Activated effector memory CD4-positive, alpha-beta T cell treated with anti-CD3 and anti-CD28 coated beads, Interleukin-2, amount 50 U/mL, for 16 hours (primary cell): ENCODE measurements around the gene SBSN.

Experiments
- DNase-seq: peaks from one replicate; pipeline ENCODE4 v3.0.0-alpha.2; 2020

Gene SBSN

DNA sequence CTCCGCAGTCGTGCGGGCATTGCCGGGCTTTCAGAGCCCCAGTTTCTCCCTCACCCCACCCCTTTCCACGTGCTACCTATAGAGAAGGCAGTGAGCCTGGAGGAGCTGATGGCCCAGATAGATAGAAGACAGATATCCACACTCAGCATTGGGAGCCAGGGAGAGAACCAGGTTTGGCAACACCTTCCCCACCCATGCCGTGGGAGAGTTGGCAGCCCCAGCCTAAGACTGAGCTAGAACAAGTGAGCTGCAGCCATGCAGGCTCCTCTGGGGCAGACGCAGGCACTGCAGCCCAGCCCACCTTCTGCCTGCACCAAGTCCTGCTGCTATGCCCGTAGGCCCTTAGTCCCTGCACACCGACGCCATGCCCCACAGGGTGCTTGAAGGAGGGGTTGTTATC is 27.5 kb downstream of the SBSN start:
- DNase-seq = no peak

DNA sequence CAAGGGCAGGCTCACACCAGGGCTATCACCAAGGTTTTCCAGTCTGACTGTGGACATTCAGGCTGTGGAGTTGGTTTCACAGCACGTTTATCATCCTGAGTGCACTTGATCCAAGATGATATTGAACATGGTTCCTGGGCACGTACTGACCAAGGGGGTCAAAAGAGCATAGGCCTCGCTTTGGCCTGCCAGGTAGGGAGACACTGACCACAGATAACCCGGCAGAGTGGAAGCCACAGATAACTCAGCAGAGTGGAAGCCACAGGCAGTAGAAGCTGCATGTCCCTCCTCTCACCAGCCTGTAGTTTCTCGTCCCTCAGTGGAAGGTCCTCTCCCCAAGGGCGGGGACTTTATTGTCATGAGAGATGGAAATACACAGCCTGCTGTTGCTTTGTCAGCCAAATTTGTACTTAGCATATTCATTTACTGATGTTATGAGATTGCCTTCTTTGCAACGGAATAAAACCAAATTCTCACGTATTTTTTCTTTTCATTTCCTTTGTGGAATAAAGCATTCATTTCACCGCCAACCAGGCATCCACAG is 29.1 kb downstream of the SBSN start:
- DNase-seq = no peak

DNA sequence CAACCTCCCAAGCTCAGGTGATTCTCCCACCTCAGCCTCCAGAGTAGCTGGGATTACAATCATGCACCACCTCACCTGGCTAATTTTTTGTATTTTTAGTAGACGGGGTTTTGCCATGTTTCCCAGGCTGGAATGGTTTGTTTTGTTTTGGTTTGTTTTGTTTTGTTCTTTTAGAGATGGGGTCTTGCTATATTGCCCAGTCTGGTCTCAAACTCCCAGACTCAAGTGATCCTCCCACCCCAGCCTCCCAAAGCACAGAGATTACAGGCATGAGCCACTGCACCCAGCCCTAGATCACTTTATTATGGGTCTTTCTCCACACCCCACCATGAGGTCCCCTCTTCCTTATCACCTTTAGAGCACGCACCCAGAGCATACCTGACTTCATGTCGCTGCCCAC is 29.9 kb downstream of the SBSN start:
- no peak for DNase-seq

DNA sequence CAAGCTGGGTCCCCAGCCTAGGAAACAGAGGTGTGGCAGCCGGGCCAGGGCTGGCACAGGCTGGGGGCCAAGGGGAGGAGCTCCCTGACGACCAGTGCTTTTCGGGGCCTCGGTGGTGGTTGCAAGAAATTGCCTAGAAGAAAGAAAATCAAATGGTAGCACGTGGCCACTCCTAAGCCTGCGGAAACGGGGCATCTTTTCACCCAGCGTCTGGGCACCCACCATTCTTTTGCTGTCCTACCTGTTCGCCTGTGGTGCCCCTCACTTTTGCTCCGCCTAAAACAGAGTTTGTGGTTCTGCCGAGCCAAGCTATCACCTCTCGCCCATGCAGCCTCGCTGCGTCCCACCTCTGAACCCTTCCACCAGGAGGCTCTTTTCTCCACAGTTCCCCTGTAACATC is 30.7 kb downstream of the SBSN start:
- no peak for DNase-seq

DNA sequence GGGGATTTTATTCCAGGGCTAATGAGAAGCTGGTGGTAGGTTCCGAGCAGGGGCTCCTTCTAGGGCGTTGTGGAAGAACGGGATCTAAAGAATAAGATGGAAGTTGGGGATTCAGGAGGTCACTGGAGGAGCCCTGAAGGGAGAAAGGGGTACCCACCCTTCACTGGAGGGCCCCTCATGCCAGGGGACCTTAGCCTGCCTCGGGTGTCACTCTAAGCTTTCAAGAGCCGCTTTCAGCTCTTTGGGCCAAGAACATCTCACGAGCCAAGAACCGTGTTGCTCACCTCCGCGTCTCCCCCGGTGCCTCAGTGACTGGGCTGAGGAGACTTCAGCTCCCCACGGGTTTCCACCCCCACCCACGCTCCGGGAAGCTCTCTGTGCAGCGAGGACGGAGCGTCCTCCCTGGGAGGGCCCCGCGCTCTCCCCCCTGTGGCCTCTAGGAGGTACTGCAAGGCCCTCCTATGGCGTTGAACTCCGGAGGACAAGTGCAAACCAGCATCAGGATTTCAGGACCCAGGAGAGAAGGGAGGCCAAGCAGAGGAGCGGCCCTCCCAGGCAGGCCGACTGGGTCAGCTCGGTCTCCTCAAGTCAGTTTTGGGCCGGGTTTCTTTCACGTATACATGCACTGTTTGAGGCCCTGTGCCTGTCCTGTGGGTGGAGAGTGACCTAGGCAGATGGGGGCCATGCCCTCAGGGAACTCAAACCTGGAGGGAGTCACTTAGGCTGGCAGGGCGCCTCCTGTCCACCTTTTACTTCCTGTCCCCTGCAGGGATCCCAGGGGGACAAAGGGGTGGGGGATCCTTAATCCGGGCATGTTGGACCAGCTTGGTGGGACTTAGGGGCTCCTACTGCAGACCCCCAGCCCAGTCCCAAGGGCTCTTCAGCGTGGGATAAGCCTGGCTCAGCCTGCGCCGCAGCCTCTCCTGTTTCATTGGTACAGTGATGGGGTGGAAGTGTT is 32.7 kb downstream of the SBSN start:
- peak; percentile 90 for DNase-seq

DNA sequence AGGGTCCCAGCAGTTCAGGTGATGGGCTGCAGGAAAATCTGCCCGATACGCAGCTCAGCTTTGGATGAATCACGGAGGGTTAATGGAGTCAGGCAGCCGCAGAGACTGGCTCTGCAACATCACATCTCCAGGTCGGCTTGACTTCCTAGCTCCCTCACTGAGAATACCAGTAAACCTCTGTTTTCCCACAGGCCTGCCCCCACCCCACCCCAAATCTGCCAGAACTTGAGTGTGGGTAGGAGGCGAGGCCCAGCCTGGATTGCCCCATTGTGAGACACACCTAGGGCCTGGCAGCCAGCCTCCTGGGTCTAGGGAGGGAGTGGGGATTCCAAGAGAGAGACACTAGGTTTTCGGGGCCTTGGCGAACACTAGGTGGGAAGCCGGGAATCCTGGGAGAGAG is 34.1 kb downstream of the SBSN start:
- DNase-seq = no peak

GRCh38 chr19:35491836-35492360 is 36.2 kb downstream of the SBSN start:
- DNase-seq = no peak

- DNase-seq = peak; percentile 28
Measured at GRCh38 chr19:35490364-35490763, 37.7 kb downstream of the SBSN start, which contains the start of gene KRTDAP. KRTDAP (minus strand) TSS chr19:35490464; CDS start chr19:35490442, 22 bp downstream.

- DNase-seq = peak; percentile 28
Measured at GRCh38 chr19:35488677-35489076, 39.4 kb downstream of the SBSN start.

GRCh38 chr19:35487656-35488182 is 40.4 kb downstream of the SBSN start:
- DNase-seq = no peak

DNA sequence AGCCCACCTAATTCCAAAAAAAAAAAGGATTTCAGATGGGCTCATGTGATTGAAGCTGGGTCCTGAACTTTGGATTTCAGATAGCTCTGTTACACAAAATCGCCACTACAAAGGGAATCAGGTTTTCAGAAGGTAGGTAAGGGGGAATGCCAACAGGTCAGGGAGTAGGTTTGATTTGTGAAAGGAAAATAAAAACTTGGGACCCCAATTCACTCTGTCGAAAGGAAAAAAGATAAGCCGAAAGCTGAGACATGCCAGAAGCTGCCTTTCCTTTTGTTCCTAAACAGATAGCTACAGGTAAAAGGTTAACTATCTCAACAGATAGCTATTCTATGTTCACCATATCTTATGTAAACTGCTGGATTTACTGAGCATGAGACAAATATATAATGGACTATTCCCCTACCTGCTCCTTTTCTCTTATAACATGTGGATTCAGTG is 41.8 kb downstream of the SBSN start:
- no peak for DNase-seq

DNA sequence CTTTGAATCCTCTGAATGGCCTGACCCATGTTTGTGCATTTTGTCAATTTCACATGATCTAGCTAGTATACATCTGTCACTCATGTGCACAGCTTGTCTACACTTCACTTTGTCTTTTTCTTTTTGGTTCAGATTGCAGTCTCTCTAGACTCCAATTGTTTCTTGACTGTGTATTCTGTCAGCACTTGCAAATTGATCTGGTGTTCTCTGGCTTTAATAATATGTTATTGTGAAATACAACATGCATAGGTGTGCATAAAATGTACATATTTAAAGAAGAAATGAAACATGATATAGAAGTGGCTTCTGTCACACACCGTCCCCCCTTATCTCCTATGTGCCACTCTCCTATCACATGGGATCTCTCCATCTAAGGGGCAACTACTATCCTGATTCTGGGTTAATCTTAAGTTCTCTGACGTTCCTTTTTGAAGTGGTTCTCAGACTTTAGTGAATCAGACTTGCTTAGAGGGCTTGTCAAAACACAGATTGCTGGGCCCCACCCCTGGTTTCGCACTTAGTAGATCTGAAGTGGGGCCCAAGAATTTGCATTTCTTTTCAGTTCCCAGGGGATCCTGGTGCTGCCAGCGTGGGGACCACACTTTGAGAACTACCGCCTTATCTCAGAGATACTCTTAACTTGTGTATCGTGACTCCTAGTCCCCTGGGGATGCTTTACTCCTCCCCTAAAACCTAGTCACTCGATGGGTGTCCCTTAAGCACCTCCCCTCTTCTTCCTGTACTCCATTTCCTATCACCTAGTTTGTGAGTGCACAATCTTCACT is 43.7 kb downstream of the SBSN start:
- peak; percentile 55 for DNase-seq

DNA sequence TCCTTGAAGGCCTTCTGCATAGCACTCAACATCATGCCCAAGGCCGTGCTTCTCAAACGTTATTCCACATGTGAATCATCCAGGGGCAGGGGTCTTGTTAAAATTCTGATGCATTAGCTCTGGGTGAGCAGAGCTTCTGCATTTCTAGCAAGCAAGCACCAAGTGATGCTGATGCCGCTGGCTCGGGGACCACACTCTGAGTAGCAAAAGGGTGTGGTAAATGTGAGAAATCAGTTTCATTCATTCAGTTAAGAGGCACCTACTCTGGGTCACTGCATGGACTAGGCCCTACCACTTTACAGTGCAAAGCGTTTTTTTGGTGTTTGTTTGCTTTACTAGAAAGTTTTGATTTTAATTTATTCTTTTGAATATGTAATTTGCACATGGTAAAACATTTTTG is 45.0 kb downstream of the SBSN start:
- peak; percentile 43 for DNase-seq

- DNase-seq = peak; percentile 33
Measured at GRCh38 chr19:35478794-35479677, 49.1 kb downstream of the SBSN start.

DNA sequence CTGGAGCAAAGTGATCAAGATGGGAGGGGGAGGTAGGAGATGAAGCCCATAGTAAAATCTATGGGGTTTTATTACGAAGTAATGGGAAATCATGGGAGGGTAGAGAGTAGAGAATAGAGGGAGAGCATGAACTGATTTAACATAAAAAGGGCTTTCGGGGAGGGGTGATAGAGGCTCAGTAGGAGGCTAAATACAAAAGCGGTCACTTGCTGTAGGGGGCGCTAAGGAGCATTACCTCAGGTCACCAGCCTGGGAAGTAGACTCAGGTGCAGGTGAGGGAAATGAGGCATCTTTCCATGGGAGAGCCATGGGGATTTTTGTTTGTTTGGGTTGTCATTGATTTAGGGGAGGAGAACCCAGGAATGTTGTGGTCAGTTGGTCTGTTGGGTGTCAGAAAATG is 52.0 kb downstream of the SBSN start:
- DNase-seq = no peak

DNA sequence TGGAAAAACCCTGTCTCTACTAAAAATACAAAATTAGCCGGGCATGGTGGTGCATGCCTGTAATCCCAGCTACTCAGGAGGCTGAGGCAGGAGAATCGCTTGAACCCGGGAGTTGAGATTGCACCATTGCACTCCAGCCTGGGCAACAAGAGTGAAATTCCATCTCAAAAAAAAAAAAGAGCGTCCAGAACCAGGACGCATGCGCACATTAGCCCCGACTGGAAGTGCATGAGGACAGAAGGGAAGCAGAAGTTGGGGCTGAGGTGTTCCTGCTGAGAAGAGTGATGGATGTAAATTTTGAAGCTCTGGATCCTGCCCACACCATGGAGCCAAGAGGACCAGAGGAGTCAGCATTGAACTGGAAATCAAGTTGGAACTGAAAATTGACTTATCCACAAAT is 53.5 kb downstream of the SBSN start:
- peak; percentile 14 for DNase-seq

GRCh38 chr19:35474104-35474503 is 54.0 kb downstream of the SBSN start:
- DNase-seq = no peak
